ENCODE measurements around the gene BCKDK. TPM values are rescaled to one million over a fixed set of nuclear protein-coding genes. Genes with fewer than 3 reads are reported as not detected.
"Not testable (repeated sequence)": the region's sequence is repeated elsewhere in the genome, so short reads cannot be mapped to it uniquely, and the experiment has no call there.

Gene BCKDK
- total RNA-seq, 1 donor from 2014 or later: 90.5 TPM

- ATAC-seq: peak; percentile 24
Measured at GRCh38 chr16:31149894-31150890, 42.0 kb downstream of the BCKDK start, which contains the start of gene PRSS36. PRSS36 (minus strand) TSS chr16:31150066; CDS start chr16:31150035, 31 bp downstream.

GRCh38 chr16:31150976-31151375 is 42.8 kb downstream of the BCKDK start:
- ATAC-seq; DNase-seq; intact Hi-C loops (cut with micrococcal nuclease): not testable (repeated sequence)

More at GRCh38 chr16:31149894-31150890, 42.0 kb downstream of the BCKDK start, which contains the start of gene PRSS36:
- DNase-seq: no peak
- intact Hi-C loops (cut with micrococcal nuclease): no loop called here

DNA sequence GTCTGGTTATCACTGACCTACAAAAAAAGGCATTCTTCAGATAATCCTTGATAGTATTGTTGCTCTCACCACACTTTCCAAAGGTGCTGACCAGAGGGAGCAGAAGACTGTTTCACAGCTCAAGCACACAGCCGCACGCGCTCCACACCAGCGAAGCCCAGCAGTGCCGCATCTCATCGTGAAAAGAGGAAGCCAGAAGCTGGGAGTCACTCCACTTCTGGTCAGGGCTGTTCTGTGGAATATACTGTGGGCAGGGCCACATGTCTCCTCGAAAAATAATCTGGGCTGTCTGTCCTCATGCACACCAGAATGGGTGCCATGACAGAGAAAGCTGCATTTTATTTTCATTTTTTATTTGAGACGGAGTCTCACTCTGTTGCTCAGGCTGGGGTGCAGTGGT is 49.0 kb downstream of the BCKDK start:
- intact Hi-C loops (cut with micrococcal nuclease): no loop called here
- no peak for DNase-seq
- ATAC-seq: peak; percentile 48

Other genes with a start within 250 kb of the BCKDK start
- gene BCL7C, start 214.3 kb upstream of the BCKDK start, total RNA-seq: 29.6 TPM
- 7.5 TPM for gene CTF1, start 211.8 kb upstream of the BCKDK start, total RNA-seq
- gene FBXL19, start 184.8 kb upstream of the BCKDK start, total RNA-seq: 5.7 TPM
- gene ORAI3, start 159.3 kb upstream of the BCKDK start, total RNA-seq: 10.8 TPM
- 11.0 TPM for gene SETD1A, start 150.6 kb upstream of the BCKDK start, total RNA-seq
- 7.4 TPM for gene HSD3B7, start 123.2 kb upstream of the BCKDK start, total RNA-seq
- gene STX1B, start 97.7 kb upstream of the BCKDK start, total RNA-seq: 0.40 TPM
- gene STX4, start 74.8 kb upstream of the BCKDK start, total RNA-seq: 42.4 TPM
- 3.9 TPM for gene ZNF668, start 34.1 kb upstream of the BCKDK start, total RNA-seq
- 9.9 TPM for gene ZNF646, start 34.0 kb upstream of the BCKDK start, total RNA-seq
- gene PRSS53, start 19.4 kb upstream of the BCKDK start, total RNA-seq: 0.87 TPM
- 39.9 TPM for gene VKORC1, start 13.6 kb upstream of the BCKDK start, total RNA-seq
- gene KAT8, start 9.3 kb downstream of the BCKDK start, total RNA-seq: 77.4 TPM
- not detected for gene PRSS8, start 27.3 kb downstream of the BCKDK start, total RNA-seq
- gene PRSS36, start 41.7 kb downstream of the BCKDK start, total RNA-seq: 2.7 TPM
- 84.8 TPM for gene FUS, start 71.8 kb downstream of the BCKDK start, total RNA-seq
- gene PYCARD, start 94.4 kb downstream of the BCKDK start, total RNA-seq: 7.4 TPM
- 0.40 TPM for gene TRIM72, start 105.7 kb downstream of the BCKDK start, total RNA-seq
- gene PYDC1, start 108.7 kb downstream of the BCKDK start, total RNA-seq: not detected
- 7.1 TPM for gene ITGAM, start 151.6 kb downstream of the BCKDK start, total RNA-seq
- 3.2 TPM for gene ITGAX, start 246.8 kb downstream of the BCKDK start, total RNA-seq